Lower lobe of right lung (tissue), 2 donors: ENCODE data around the gene CDH23. TPM values are rescaled to one million over a fixed set of nuclear protein-coding genes. Genes with fewer than 3 reads are reported as not detected.

Source experiments
- ATAC-seq, 2 donors: fragments of 200-7000 bp; cut with Tn5 transposase; one replicate each; pipeline ENCODE4 v1.9.1; 2020 to 2022; ENCODE audit warnings: mild to moderate bottlenecking in 2 of 2, moderate library complexity in 2 of 2
- DNase-seq: peaks from one replicate; pipeline ENCODE4 v3.0.0-alpha.2; 2020
- H3K27ac ChIP-seq: fragments of 200-600 bp; one replicate; pipeline ENCODE4 v1.8.0; 2022
- H3K27me3 ChIP-seq: fragments of 200-600 bp; one replicate; pipeline ENCODE4 v1.8.0; 2022; ENCODE audit warnings: low read depth
- H3K36me3 ChIP-seq: fragments of 200-600 bp; one replicate; pipeline ENCODE4 v1.8.0; 2022; ENCODE audit warnings: mild to moderate bottlenecking
- H3K4me1 ChIP-seq: fragments of 200-600 bp; one replicate; pipeline ENCODE4 v1.8.0; 2022
- H3K4me3 ChIP-seq: fragments of 200-600 bp; one replicate; pipeline ENCODE4 v1.8.0; 2022; ENCODE audit warnings: mild to moderate bottlenecking
- H3K9me3 ChIP-seq: fragments of 200-600 bp; one replicate; pipeline ENCODE4 v1.8.0; 2022
- intact Hi-C: fragments of 100-400 bp; cut with DNase I; formaldehyde crosslinking; loops from one replicate; pipeline ENCODE4 v1.11.0; 2022
- total RNA-seq: library from RNA; stranded (reverse); fragmentation: NEBNext Ultra II Directional; extraction: Animal tissue kit (Norgen Biotek cat#: 25700); gene quantifications from one replicate; pipeline ENCODE4 v1.2.1, GENCODE V29; 2021
- TF ChIP-seq, protein P1 (sequence below): fragments of 200-600 bp; IDR thresholded peaks from one replicate; pipeline ENCODE4 v1.8.0; 2022; ENCODE audit warnings: antibody characterized with exemption, mild to moderate bottlenecking
- donor health status: DM: no; HTN: yes; CAD: no; lungs with severe emphysema.

Gene CDH23
- total RNA-seq, 1 donor from 2014 or later: 9.4 TPM

DNA sequence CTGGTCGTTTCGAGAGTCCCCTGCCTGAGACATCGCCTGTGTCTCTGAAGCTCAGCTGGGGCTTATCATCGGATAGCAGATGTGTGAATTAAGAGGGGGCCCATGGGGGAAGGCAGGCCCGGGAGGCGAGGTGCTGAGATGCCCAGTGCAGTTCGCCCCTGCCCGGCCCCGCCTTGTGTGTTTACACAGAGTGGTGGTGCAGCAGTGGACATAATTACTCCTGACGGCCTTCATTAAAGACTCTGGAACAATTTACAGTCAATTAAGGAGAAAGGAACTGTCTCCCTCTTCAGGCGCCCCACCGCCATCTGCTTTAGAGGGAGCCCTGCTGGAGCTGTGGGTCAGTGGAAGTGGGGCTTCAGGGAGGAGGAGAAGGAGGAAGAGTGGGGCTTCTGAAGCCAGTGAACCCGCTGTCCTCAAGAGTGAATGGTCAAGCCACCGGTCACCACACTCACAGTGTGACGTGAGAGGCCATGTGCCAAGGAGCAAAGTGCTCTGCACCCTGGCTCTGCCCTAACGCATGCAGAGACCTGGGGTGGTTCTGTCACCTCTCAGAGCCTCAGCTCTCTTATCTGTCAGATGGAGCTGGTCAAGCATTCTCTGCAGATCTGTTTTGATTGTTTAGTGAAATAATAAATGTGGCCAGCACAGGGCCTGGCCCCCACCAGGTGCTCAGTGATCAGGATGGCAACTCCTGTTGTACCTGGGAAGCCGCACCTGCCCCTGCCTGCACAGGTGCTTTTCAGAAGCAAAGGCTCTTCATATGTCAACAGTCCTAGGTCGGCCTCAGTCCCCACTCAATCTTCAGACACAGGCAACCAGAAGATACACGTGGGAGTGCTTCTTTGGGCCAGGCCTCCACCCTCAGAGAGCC is 65.6 kb downstream of the CDH23 start:
- no peaks in the 10 kb centered on the region for H3K27me3 ChIP-seq
- H3K27ac ChIP-seq: no peak overlapping the region
- H3K9me3 ChIP-seq: no peaks in the 10 kb centered on the region
- no peaks in the 10 kb centered on the region for H3K4me1 ChIP-seq
- no peak for DNase-seq
- TF ChIP-seq, protein P1, sequence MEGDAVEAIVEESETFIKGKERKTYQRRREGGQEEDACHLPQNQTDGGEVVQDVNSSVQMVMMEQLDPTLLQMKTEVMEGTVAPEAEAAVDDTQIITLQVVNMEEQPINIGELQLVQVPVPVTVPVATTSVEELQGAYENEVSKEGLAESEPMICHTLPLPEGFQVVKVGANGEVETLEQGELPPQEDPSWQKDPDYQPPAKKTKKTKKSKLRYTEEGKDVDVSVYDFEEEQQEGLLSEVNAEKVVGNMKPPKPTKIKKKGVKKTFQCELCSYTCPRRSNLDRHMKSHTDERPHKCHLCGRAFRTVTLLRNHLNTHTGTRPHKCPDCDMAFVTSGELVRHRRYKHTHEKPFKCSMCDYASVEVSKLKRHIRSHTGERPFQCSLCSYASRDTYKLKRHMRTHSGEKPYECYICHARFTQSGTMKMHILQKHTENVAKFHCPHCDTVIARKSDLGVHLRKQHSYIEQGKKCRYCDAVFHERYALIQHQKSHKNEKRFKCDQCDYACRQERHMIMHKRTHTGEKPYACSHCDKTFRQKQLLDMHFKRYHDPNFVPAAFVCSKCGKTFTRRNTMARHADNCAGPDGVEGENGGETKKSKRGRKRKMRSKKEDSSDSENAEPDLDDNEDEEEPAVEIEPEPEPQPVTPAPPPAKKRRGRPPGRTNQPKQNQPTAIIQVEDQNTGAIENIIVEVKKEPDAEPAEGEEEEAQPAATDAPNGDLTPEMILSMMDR: no peak
- intact Hi-C loops: no loop called here
- no peak overlapping the region for H3K4me3 ChIP-seq
- no peaks in the 10 kb centered on the region for H3K36me3 ChIP-seq
- ATAC-seq: no peak

DNA sequence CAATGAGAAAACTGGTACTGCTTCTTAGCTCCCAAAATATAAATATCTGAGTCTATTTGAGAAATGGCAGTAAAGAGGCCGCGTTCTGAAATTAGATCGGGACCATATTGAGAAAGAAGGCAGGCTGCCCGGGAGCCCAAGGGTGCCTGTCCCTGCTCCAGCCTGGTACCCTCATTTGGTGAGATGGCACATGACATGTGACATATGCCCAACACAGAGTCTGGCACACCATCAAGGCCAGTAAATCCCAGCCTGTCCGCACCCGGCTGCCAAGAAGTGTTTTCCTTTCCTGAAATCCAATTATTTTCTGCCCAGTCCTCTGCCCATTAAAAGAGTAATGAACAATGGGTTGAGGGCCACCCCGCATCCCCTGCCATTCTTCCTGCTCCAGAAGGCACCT is 66.4 kb downstream of the CDH23 start:
- no peak for ATAC-seq
- Histone ChIP-seq H3K4me3 (no peak overlapping the region), H3K4me1 (no peaks in the 10 kb centered on the region), H3K27ac (no peak overlapping the region), H3K36me3 (no peaks in the 10 kb centered on the region), H3K9me3 (no peaks in the 10 kb centered on the region), H3K27me3 (no peaks in the 10 kb centered on the region)
- DNase-seq: no peak
- intact Hi-C loops: no loop called here
- TF ChIP-seq, protein P1: no peak

DNA sequence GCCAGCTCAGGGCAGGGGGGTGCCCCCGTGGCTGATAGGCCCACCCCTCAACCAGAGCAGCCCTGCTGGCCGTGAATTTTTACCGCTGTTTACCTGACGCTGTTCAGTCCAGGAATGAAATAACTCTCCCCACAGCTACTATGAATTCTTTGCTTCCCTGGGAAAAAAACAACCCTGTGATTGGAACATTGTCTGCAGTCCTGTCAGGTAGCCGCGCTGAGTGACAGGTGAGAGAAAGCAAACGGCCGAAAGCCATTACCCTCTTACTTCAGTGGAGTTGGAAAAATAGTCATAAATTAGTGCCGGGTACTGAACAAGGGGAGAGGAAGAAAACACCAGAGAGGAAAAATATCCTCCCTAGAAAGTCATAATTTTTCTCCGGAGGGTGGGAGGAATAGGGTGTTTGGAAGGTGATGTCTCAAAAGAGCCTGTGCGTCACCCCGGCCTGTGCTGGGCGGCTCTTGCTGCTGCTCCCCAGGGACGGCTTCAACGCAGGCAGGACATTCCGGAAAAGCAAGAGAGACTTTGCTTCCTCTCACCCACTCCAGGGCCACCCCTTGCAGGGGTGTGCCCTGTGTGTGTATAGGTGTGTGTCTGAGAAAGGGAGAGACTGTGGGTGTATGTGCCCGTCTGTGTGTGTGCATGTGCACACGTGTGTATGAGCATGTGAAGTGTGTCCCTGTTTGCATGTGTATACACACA is 69.0 kb downstream of the CDH23 start:
- H3K9me3 ChIP-seq: no peaks in the 10 kb centered on the region
- no peaks in the 10 kb centered on the region for H3K27me3 ChIP-seq
- TF ChIP-seq, protein P1: no peak
- no peak overlapping the region for H3K4me3 ChIP-seq
- no peaks in the 10 kb centered on the region for H3K4me1 ChIP-seq
- no peak overlapping the region for H3K27ac ChIP-seq
- DNase-seq (no peak), ATAC-seq (no peak)
- no peaks in the 10 kb centered on the region for H3K36me3 ChIP-seq
- intact Hi-C loops: no loop called here

DNA sequence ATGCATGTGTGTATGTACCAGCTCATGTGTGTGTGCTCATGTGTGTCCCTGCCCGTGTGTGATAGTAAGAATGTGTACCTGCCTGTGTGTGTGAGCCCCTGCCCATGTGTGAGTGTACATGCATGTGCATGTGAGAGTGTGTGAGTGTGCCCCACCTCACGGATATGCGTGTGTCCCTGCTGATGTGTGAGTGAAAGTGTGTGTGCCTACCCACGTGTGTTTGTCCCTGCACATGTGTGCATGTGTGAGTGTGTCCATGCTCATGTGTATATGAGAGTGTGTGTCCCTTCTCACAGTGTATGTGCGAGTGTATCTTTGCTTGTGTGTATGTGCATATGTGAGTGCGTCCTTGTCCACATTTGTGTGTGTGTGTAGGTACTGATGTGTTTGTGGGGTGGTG is 69.6 kb downstream of the CDH23 start:
- ATAC-seq (no peak), DNase-seq (no peak)
- H3K4me3 ChIP-seq: no peak overlapping the region
- TF ChIP-seq, protein P1: no peak
- no peaks in the 10 kb centered on the region for H3K27me3 ChIP-seq
- H3K4me1 ChIP-seq: no peaks in the 10 kb centered on the region
- intact Hi-C loops: no loop called here
- no peaks in the 10 kb centered on the region for H3K36me3 ChIP-seq
- no peaks in the 10 kb centered on the region for H3K9me3 ChIP-seq
- H3K27ac ChIP-seq: no peak overlapping the region

DNA sequence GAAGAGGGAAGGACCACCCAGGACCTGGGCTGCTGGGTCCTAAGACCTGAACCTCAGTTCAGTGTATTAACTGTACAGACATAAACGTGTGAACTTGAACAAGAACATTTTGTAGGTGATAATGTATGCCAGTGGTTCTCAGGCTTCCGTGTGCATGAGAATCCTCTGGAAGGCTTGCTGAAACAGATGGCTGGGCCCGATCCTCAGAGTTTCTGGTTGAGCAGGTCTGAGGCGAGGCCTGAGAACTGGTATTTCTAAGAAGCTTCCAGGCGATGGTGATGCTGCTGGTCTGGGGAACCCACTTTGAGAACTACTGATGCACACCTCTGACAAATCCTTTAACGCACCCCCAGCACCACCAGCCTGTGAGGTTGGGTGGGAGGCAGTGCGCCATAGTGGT is 70.4 kb downstream of the CDH23 start:
- intact Hi-C loops: no loop called here
- Histone ChIP-seq H3K9me3 (no peaks in the 10 kb centered on the region), H3K4me3 (no peak overlapping the region), H3K27me3 (no peaks in the 10 kb centered on the region), H3K27ac (no peak overlapping the region), H3K4me1 (no peaks in the 10 kb centered on the region), H3K36me3 (no peaks in the 10 kb centered on the region)
- TF ChIP-seq, protein P1: no peak
- no peak for ATAC-seq
- DNase-seq: peak; percentile 12
